Embryonic facial prominence (tissue), 1 donor: Measurements from ENCODE around the gene SH2D5.
A peak's percentile ranks its signal among the peaks of the same experiment; 100 is the strongest.

Source experiments
- DNase-seq: peaks from one replicate; pipeline ENCODE4 v3.0.0-alpha.2; 2016; ENCODE audit errors: extremely low spot score

The SH2D5 gene

DNA sequence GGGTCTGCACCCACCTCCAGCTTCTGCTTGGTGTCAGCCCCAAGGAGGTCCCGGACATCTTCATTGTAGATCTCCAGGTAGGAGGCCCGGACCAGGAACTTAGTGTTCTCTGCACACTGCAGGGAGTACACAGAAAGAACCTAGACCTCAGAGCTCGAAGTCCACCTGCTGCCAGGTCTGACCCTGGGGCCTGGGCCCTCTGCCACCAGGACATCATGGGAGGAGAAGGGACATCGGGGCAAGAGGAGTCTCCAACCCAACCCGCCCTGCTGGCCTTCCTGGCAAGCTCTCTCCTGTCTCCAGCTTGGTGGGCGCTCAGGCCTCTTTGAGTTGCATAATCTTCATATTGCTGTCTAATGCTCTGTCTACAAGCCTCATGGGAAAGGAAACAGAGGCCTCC, 19.1 kb downstream of the SH2D5 start:
- no peak for DNase-seq

DNA sequence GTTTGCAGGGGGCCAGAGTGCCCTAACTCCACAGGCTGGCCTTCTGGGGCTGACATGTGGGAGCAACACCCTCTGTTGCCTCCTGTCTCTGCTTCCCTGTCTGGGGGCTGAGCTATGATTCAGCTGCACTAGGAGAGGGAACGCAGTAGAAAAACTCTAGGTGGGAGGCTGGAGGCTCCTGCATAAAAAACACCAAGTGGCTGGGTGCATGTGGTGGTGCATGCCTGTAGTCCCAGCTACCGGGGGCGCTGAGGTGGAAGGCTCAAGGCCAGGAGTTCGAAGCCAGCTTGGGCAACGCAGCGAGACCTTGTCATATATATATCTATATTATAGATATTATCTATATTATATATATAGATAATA, 20.3 kb downstream of the SH2D5 start:
- no peak for DNase-seq

DNA sequence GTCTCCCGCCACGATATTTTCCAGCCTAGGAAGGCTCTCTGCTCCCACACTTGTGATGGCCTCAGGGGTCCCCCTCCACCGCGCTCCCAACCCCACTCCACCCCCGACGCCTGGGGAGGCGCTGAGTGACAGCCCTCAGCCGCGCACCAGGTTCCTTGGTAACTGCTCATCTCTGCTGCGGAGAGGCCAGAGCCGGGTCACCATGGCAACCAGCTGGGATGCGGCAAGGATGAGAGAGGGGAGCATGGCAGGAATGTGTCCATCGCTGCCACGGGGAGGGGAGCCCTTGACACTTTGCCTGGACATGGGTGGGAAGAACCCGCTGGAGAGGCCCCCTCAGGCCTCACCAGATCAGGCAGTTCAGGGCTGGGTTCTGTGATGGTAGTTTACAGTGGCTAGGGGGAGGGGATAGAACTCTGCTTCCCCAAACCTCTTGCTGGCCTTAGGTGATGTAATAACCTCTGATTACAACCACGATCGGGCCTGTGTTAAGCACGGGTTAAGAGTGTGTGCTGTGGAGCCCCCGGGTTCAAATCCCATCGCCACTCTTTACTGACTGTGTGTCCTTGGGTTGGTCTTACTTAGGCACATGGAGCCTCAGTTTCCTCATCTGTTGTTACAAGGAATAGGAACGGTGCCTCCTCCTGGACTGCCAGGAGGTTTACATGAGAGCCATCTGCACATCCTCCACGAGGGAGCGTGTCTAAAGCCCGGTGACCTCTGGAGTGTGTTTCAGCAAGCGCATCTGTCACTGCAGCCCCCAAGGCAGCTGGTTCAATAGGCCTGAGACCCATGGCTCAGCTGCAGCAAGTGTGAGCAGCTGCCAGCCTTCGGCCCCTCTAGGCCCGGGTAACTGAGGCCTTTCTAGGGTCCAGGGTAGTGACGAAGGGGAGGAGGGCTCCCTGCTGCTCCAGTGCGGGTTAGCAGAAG, 21.0 kb downstream of the SH2D5 start:
- no peak for DNase-seq

DNA sequence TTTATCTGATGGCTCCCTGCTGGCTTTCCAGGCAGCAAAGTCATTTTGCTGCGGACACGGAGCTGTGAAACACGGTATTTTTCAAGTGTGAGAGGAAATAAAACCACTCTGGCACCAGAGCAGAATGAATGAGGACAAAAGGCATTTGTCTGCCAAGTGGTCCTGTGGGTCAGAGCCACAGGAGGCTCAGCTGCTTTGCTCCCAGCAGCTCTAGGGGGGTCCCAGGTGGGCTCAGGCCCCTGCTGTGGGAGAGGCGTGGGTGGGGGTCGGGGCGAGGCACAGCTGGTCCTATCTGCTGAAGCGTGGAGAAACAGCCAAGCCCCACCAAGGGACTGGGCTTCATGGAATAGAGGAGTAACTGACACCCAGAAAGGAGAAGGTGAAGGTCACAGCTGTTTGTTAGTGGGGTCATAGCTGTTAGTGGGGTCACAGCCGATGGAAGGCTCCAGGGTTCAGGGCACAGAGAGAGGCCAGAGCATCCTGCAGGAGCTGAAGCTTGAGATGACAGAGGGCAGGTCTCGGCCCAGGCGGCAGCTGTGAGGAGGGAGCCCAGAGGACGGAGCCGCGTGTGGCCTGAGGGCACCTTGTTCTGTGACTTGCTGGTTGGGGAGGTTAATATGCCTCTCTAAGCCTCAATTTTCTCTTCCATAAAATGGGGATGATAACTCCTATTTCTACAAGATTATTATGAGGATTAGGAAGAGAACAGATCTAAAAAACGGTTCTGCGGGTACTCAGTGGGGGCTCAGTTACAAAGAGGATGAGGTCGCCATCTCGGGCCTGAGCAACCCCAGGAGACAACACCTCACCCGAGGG, 21.8 kb downstream of the SH2D5 start:
- no peak for DNase-seq

DNA sequence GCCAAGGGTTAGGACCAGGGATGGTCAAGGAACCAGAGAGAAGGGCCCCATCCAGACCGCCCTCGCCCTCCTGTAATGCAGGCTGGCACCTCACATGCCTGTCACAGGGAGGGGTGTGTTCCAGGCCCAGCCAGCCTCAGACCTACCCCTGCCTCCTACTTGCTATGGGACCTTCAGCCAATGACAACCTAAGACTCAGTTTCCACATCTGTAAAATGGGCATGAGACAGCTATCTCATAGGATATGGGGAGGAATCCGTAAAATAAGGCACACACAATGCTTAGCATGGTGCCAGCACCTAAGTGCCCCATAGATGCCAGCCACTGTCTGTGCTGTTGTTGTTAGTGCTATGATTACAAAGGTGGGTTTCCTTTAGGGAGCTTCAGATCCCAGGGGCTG, 22.6 kb downstream of the SH2D5 start:
- no peak for DNase-seq

DNA sequence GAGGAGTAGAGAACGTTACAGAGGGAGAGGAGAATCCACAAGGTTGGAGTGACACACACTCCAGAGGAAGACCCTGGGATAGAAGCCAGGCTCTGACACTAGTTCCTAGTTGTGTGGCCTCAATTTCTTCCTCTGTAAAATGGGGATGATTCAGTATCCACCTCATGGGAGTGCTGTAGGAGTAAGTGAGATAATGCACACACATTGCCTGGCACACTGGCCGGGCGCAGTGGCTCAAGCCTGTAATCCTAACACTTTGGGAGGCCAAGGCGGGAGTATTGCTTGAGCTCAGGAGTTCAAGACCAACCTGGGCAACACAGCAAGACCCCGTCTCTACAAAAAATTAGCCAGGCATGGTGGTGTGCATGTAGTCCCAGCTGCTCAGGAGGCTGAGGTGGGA, 23.6 kb downstream of the SH2D5 start:
- no peak for DNase-seq

DNA sequence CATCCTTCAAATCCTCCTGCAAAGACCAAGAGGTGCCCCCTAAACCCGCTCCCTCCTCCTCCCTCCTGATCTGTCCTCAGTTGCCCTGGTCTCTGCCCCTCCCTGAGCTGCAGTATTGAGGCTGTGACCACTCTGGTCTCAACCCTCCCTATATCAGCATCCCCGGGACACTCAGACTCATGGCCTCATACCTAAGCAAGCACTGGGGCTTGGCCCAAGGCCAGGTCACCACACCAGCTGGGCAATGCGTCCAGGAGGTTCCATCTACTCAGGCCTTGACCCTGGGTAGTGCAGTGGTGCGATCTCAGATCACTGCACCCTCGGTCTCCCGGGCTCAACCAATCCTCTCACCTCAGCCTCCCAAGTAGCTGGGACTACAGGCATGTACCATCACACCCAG, 24.4 kb downstream of the SH2D5 start:
- no peak for DNase-seq

DNA sequence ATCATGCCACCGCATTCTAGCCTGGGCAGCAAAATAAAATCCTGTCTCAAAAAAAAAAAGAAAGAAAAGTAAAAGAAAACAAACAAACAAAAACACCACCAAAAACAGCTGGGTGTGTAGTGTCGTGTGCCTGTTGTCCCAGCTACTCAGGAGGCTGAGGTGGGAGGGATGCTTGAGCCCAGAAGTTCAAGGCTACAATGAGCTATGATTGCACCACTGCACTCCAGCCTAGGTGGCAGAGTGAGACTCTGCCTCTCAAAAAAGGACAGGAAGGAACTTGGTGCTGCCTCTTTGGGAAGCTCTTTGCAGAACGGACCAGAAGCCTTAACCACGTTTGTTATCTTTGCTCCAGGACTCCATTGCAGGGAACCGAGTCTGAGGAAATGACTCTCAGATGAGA, 25.7 kb downstream of the SH2D5 start:
- no peak for DNase-seq

DNA sequence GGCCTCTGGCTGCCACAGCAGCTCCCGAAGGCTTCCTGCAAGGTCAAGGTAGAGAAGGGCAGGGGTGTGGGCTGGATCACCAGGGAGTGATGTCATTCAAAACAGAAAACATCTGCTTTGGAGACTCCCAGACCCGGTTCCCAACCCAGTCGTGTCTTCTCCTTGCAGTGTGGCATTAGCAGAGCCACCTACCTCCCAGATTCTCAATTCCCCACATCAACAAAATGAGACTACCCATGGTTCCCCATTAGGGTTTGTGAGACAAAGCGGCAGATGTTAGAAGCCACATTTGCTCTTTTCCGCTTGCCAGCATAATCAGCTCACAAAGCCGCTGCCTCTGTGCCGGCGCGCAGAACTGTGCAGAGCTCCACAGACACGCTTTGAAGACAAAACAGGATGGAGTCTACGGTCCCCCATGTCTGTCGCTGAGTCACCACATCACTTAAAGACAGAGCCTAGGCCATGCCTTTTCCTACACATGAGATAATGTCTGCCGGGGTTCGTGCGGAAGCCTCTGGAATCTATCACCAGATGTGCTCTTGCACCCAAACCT, 27.2 kb downstream of the SH2D5 start:
- no peak for DNase-seq

DNA sequence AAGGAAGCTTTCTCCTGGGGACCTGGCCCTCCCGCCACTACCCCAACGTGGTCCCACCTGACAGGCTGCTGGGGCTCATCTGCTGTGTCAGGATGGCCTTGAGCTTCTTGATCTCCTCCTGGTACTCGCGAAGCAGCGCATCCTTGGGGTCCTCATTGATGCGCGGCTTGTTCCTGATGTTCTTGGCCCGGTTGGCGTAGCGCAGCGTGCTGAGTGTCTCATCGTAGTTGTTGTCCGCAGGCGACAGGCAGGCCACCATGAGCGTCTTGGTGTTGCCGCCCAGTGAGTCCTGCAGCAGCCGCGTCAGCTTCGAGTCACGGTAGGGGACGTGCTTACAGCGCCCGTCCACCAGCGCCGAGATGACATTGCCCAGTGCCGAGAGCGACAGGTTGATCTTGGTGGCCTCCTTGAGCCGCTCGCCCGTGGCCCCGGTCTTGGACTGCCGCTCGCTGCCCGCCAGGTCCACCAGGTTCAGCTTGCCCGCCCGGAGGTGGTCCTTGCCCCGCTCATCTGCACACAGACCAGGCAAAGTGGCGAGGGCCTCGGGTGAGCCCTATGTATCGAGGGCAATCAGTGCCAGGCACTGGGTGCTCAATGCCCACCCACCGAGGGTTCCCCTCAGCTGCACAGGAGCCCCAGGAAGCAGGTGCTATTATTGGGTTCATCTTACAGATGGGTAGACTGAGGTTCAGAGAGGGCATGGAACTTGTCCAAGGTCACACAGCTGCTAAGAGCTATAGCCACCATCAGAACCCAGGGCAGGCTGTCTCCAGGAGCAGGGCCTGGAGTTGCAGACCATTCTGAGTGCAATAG, 27.9 kb downstream of the SH2D5 start:
- no peak for DNase-seq

DNA sequence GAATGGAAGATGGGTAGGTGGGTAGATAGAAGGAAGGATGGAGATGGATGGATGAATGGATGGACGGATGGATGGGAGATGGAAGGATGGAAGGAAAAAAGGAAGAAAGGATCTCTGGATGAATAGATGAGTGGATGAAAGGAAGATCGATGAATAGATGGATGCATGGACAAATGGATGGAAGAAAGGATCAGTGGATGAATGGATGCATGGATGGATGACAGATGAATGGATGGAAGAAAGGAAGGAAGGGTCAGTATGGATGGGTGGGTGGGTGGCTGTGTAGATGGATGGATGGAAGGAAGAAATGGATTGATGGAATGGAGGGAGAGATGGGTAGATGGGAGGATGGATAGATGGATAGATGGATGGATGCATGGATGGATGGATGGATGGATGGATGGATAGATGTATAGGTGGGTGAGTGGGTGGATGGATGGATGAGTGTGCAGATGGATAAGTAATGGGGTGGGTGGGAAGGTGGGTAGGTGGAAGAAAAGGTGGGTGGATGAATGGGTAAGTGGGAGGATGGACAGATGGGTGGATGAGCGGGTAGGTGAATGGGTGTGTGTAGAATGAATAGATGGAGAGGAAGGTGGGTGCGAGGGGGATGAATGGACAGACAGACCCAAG, 29.3 kb downstream of the SH2D5 start:
- DNase-seq = no peak

DNA sequence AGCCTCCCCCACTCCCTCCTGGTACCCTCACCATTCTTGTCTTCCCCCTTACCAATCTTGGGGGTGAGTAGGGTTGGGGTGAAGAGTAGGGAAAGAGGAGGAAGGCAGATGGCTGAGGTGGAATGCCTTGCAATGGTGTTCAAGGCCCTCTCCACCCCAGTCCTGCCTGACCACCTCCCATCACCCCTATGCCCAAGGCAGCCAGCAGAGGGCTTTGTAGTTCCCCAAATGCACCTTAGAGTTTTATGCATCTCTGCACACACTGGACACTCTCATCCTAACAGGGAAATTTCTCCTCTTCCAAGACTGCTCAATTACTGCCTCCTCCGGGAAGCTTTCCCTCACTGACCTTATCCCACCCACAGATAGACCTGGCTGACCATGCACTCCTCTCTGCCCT, 30.1 kb downstream of the SH2D5 start:
- no peak for DNase-seq

DNA sequence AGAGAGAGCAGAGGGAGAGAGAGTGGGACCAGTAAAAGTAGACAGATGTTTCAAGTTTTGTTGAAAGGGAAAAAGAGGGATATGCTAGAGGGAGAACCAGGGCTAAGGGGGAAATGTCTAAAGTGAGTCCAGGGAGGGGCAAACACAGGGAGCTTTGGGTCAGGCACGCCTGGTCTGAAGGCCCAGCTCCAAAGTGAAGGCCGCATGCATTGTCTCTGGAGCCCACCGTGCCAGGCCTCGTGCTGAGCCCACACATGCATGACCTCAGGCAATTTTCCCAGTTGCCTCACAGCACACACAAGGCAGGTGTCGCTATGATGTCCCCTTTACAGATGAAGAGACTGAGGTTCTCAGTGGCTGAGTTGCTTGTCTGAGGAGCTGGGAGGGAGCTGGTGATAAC, 30.7 kb downstream of the SH2D5 start:
- DNase-seq = no peak

DNA sequence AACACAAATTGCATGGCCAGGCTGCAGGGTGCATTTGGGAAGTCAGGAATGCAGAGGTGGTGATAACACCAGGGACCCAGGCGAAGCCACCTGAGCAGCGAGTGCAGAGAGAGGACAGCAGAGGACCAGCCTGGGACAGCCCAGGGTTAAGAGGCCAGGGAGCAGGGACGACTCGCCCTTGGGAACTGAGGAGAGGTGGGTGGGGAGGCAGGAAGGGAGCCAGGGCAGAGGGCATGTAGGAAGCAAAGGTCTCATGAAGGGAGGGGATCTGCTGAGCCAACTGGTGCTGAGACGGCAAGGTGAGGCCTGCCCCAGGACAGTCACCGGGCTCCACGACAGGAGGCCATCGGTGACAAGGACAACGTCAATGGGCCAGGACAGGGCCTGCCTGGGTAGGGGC, 31.1 kb downstream of the SH2D5 start:
- DNase-seq = no peak

DNA sequence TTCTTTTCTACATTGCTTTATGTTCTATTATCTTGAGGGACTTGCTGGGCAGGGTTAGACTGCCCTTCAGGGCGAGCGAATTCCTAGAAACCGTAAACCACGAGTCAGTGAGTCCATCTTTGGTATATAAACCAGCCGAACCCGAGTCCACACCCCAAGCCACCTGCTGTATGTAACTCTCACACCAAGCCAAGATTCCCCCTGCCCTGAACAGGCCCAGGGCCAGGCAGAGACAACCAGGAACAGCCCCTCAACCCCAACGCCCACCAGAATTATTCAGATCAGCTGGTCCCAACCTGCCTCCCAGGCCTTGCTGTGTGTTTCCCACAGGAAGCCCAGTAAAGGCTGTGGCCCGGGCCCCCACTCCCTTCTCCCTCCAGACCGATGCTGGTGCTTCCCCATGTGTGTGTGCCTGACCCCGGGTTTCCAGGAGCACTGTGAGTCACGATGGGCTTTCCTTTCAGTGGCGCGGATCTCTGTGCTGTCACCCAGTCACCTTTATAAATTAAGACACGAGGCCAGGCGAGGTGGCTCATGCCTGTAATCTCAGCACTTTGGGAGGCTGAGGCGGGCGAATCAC, 31.8 kb downstream of the SH2D5 start:
- no peak for DNase-seq

DNA sequence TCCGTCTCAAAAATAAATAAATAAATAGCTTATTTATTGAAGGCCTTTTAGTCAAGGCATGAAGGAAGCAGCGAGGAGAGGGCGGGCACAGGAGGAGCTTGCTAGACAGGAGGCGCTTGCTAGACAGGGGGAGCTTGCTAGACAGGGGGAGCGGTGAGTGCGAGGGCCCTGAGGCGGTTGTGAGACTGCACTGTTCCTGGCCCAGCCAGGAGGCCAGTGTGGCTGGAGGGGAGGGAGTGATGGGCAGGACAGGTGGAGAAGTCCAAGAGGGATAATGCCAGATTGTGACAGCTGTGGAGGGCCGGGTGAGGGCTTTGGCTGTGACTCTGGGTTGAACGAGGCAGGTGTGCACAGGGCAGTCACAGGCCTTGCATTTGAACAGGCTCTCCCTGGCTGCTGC, 32.9 kb downstream of the SH2D5 start:
- no peak for DNase-seq

DNA sequence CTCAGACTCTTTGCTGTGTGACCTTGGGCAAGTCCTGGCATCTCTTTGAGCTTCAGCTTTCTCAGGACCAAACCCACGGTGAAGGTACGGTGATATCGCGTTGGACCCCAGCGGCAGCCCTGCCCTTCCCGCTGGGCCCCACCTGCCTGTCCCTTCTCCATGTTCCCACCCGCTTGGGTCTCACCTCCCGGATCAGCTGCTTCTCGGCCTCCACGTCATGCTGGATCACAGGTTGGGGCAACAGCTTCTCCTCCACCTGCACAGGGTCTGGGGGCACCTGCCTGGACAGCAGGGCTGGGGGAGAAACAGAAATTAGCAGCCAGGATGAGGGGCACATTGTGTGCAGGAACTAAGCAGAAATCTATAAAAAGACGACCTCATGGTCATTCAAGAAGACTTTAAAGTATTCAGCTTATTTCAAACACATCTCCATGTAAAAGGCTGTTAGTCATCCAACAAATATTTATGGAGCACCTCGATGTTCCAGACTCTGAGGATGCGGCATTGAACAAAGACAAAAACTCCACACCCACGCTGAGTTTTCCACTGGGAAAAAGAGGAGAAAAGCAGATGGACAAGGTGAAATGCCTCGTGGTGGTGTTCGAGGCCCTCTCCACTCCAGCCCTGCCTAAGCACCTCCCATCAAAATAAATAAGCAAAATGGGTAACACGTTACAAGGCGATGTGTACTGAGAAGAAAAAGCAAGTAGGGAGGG, 34.1 kb downstream of the SH2D5 start:
- no peak for DNase-seq

DNA sequence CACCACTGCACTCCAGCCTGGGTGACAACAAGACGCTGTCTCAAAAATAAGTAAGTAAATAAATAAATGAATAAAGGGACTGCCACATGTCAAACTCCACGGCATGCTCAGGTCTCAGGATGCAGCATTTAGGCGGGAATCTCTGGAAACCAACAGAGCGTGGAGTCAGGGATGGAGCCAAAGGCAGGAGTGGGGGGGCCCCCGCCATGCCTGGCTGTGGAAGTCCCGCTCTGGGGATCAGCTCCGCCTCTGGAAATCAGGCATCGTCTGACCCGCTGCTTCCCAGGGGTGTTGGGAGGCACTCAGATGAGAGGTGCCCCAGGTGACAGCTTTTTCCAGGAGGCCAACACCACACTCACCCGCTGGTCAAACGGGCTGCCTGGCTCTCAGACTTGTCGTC, 34.9 kb downstream of the SH2D5 start:
- no peak for DNase-seq

DNA sequence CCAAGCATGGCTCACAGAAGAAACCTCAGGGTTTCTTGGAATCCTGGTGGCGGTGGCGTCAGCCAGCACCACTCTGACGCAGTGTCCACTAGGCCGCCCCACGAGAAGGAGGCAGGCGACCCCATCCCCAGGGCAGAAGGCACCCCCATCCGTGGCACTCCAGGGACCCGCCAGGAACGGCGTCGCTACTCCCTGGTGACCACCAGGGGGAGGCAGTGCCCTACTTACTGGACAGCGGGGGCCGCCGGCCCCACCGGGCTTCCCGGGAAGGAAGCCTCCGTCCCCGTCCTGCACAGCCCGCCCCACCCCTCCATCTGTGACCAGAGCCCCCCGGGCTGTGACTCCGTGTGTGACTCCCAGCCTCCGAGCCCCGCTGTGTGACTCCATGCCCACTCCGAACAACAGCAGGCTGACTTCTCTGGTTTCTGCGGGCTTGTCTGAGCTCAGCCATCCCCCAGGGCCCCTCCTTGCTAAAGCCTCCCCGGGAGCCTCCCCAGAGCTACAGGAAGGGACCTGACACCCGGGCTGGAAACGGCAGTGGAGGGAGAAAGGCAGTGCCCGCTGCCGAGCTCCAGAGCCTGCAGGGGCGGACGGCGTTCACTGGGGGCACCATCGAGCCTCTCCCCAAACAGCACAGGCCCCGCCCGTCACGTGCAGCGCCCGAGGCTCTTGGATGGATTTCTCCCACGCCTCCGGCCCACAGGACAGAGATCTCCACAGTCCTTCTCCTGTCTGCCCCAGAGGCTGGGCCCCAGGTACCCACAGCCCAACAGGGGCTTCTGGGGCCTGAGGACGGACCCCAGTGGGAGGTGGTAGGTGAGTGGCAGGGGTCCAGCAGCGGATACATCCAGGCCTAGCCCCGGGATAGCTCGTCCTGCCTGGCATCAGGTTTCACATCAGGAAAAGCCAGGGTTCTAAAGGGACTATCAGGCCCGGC, 35.8 kb downstream of the SH2D5 start:
- peak; percentile 66 for DNase-seq
